Measurements from ENCODE around the gene SYNPO2.

Gene SYNPO2

DNA sequence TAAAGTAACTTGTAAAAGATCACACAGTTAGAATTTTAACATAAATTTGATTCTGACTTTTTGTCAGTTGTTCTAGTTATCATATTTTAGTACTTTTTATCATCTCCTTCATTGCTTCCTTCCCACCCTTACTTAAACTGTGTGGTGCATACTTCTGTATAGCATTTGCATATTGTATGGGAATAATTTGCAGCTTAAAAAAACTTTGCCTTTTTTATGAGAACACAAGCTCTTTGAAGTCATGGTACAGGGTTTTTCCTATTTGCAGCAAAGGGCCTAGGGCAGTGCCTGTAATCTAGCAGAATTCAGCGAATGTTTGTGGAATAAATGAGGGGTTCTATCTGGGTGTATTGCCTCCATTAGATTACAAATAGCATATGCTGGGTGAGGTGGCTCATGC is 41.6 kb downstream of the SYNPO2 start:
- DNase-seq (ENCODE audit: low read depth in 2 of 2): no peak

GRCh38 chr4:118931786-118932185 is 43.1 kb downstream of the SYNPO2 start:
- no peak for DNase-seq (ENCODE audit: low read depth in 2 of 2)

GRCh38 chr4:118935819-118936218 is 47.2 kb downstream of the SYNPO2 start:
- no peak for DNase-seq (ENCODE audit: low read depth in 2 of 2)

DNA sequence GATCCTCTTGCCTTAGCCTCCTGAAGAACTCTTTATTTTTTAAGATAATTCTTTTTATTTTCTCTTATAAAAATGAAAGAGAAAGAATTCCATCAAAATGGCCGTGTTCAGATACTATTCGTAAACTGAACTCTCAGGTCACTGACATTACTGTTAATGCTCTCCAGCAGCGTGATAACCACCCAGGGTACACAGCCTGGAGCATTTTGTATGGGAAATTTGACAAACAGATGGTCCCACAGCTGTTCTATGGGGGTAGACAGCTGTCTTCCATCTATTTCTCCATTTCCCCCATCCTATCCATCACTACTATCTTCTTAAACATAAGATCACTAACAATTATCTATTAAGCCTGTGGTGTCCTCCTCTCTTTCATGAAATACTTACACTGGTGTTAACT is 47.8 kb downstream of the SYNPO2 start:
- no peak for DNase-seq (ENCODE audit: low read depth in 2 of 2)

GRCh38 chr4:118939169-118939783 is 50.6 kb downstream of the SYNPO2 start:
- no peak for DNase-seq (ENCODE audit: low read depth in 2 of 2)

- no peak for DNase-seq (ENCODE audit: low read depth in 2 of 2)
Measured at GRCh38 chr4:118941149-118941548, 52.5 kb downstream of the SYNPO2 start.

DNA sequence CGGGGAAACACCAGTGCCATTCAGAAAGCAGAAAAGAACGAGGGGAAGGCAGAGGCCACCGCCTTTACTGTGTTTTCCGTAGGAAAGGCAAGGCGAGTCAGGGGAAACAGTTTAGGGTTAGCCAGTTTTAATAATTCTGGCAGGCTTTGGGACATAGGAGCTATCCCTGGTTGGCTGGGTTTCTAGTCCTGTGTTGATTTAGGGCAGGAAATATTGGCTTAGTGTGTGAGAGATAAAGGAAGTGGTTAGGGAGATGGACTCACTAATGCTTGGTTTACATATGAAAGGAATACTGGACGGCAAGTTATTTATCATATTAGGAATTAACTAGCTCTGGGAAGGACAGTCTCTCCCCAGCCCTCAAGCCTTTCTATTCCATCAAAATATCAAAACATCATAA is 53.1 kb downstream of the SYNPO2 start:
- DNase-seq (ENCODE audit: low read depth in 2 of 2): no peak

DNA sequence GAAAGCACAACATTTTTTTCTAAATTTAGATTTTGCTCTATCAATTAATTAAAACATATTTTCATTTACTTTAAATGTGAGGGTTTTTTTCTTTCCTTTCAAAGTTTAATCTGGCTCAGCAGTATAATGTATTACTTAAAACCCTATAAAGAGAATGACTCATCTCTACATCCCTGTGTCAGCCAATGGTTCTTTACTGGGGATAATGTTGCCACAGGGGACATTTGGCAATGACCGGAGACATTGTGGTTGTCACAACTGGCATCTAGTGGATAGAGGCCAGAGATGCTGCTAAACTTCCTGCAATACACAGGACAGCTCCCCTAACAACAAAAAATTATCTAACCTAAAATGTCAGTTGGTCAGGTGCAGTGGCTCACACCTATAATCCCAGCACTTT is 53.8 kb downstream of the SYNPO2 start:
- DNase-seq (ENCODE audit: low read depth in 2 of 2): no peak

DNA sequence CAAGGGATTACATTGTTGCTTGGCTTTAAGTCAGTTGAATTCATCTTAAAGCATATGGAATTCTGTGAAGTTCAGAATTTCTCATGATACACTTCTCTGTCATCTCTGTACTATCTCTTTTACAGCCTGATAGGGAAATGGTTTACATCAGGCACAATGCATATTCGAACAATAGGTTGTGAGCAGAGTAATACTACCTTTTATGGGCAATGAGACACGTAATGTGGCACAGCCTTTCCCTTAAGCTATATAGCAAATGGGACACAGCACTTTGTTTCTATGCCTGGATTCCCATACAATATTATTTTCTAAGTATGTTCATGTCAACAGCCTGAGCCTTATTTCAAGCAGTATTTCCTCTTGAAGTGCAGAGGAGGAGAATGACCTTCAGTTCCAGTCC is 58.4 kb downstream of the SYNPO2 start:
- no peak for DNase-seq (ENCODE audit: low read depth in 2 of 2)

GRCh38 chr4:118948545-118949144 is 60.0 kb downstream of the SYNPO2 start:
- no peak for DNase-seq (ENCODE audit: low read depth in 2 of 2)

DNA sequence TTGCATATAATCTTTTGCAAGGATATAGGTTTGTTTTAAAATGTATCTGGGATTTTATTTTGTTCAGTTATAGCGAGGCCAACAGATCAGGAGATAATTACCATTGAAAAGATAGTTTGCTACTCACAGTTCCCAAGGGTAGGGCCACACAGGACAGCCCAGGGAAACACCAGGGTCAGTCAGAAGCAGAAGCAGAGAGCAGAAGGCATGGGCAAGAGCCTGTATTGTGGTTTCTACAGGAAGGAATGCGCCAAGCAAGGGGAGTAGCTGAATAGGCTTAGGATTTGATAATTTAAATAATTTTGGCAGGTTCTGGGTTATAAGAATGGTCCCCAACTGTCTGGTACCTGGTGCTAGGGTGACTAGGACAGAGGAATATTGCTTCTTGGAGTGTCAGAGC is 61.6 kb downstream of the SYNPO2 start:
- DNase-seq (ENCODE audit: low read depth in 2 of 2): no peak

- DNase-seq (ENCODE audit: low read depth in 2 of 2): no peak
Measured at GRCh38 chr4:118950929-118951570, 62.4 kb downstream of the SYNPO2 start.

DNA sequence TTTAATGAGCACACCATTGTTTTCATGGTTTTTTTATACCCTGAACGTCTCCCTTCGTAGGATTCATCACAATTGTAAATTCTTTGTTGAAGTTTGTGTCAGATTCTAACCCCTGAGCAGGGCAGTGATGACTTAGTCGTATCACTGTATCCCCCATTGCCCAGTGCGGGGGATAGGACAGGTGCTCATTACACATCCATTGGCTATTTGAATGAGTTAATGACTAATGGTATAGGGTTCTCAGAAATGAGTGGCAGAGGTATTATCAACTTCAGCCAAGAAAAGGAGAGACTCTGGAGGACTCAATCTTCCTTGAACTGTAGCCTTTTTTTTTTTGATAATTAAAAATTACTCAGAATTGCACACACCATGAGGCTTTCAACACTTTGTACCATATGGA is 64.6 kb downstream of the SYNPO2 start:
- no peak for DNase-seq (ENCODE audit: low read depth in 2 of 2)

DNA sequence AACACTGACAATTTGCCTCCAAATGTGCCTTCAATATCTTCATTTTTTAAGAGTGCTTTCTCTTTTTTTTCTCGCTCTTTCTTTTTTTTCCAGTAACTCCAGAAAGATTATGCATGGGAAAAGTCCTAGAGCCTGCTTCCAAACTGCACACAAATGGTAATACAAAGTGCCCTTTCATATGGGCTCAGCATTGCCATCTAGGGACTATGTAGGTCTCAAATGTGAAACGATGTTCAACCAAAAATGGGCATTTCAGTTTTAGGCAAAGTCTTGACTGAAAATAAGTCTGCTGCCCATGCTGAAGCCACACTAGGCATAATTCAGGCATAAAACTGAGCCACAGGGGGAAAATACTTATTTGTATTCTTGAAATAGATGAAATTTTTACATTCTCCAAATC is 65.6 kb downstream of the SYNPO2 start:
- DNase-seq (ENCODE audit: low read depth in 2 of 2): no peak

- DNase-seq (ENCODE audit: low read depth in 2 of 2): peak; percentile 62 to 67
Measured at GRCh38 chr4:118955515-118955914, 66.9 kb downstream of the SYNPO2 start.

GRCh38 chr4:118957722-118958445 is 69.2 kb downstream of the SYNPO2 start:
- DNase-seq (ENCODE audit: low read depth in 2 of 2): no peak

DNA sequence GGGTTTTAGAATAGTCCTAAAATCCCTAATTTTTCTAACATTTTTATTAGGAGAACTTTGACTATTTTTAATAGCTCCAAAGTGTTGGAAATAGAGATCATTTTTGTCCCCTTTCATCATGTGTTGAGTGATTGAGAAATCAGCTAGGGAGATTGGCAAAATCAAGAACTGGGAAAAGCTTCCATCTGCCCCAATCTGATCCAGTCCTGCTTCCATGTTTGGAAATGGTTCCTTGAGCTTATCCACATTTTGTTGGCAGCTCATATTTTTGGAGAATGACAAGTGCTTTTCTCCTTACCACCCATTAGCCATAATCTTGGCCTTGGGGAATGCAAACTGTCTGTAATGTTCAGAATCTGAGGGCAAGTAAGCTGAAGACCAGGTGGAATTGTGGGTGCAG is 73.9 kb downstream of the SYNPO2 start:
- DNase-seq (ENCODE audit: low read depth in 2 of 2): no peak

- peak in 1 of 2 experiments; percentile 61 for DNase-seq (ENCODE audit: low read depth in 2 of 2)
Measured at GRCh38 chr4:118964891-118965411, 76.3 kb downstream of the SYNPO2 start.

- peak in 1 of 2 experiments; percentile 33 for DNase-seq (ENCODE audit: low read depth in 2 of 2)
Measured at GRCh38 chr4:118967393-118967792, 78.7 kb downstream of the SYNPO2 start.

GRCh38 chr4:118968005-118968404 is 79.4 kb downstream of the SYNPO2 start:
- peak; percentile 75 to 77 for DNase-seq (ENCODE audit: low read depth in 2 of 2)

- DNase-seq (ENCODE audit: low read depth in 2 of 2): no peak
Measured at GRCh38 chr4:118968813-118969212, 80.2 kb downstream of the SYNPO2 start.

DNA sequence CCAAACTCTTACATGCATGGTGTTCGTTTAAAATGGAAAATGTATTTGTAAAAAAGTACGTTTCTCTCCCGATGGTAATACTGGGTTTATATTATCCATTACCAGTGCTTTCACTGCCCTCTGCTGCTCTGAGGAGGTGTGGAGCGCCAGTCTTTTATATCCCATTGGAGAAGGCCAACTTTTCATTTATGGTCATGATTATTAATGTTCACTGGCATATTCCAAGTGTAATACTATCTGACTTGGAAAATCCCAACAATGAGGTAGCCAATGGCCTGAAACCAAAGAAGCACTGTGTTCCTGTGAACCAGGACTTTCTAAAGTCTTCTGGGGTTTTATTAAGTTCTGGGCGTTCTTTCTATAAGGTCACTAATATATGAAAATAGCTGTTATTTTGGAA is 80.7 kb downstream of the SYNPO2 start:
- DNase-seq (ENCODE audit: low read depth in 2 of 2): peak in 1 of 2 experiments; percentile 48
